ENCODE results near the gene AGXT2. TPM values are rescaled to one million over a fixed set of nuclear protein-coding genes. Genes with fewer than 3 reads are reported as not detected.

Gene AGXT2
- total RNA-seq, 1 experiment from 2014 or later, result not detected

DNA sequence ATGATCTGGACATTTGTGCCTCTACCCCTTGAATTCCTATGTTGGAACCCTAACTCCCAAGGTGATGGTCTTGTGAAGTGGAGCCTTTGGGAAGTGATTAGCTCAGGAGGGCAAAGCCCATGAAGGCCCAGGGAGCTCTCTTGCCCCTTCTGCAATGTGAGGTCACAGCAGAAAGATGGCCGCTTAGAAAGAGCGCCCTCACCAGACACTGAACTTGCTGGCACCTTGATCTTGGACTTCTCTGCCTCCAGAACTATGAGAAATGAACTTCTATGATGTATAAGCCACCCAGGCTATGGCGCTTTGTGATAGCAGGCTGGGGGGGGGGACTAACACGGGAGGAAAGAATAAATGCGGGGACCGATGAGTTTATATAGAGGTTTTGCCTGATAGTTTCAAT, 45.3 kb downstream of the AGXT2 start:
- TF ChIP-seq EZH2phosphoT487 (IDR thresholded peaks at IDR 0.05; ENCODE audit: borderline replicate concordance) (no peak), RAD21 (IDR thresholded peaks at IDR 0.05; ENCODE audit: low read depth) (no peak)
- TF ChIP-seq, protein P1, sequence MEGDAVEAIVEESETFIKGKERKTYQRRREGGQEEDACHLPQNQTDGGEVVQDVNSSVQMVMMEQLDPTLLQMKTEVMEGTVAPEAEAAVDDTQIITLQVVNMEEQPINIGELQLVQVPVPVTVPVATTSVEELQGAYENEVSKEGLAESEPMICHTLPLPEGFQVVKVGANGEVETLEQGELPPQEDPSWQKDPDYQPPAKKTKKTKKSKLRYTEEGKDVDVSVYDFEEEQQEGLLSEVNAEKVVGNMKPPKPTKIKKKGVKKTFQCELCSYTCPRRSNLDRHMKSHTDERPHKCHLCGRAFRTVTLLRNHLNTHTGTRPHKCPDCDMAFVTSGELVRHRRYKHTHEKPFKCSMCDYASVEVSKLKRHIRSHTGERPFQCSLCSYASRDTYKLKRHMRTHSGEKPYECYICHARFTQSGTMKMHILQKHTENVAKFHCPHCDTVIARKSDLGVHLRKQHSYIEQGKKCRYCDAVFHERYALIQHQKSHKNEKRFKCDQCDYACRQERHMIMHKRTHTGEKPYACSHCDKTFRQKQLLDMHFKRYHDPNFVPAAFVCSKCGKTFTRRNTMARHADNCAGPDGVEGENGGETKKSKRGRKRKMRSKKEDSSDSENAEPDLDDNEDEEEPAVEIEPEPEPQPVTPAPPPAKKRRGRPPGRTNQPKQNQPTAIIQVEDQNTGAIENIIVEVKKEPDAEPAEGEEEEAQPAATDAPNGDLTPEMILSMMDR (IDR thresholded peaks at IDR 0.05 in 2 of 3, conservative IDR thresholded peaks at IDR 0.05 in 1 of 3; ENCODE audit: borderline replicate concordance in 1 of 3, insufficient read depth in 1 of 3, low read depth in 2 of 3, low read length in 2 of 3), result 0 out of 6 replicates have a peak, but pooled peaks of 1 of the 3 experiments have one; percentile 14
- ChIA-PET POLR2A (no interaction called here), CTCF (interaction anchor here (1.0 to 2.4 kb wide), 3 partner anchors 9 to 528 kb away, joined by 3 to 18 read pairs (median 7); no protein-coding TSS in a partner anchor), RAD21 (ENCODE audit: low non-redundant PET in 1 of 2, low total read pairs in 2 of 2, uncharacterized antibody in 2 of 2, unreplicated experiment in 2 of 2) (no interaction called here)
- no TSS peak for BruUV-seq (replicated peaks)
- ATAC-seq (no peak), DNase-seq (ENCODE audit: low read depth, low spot score) (no peak)
- Histone ChIP-seq H3K27me3 (ENCODE audit: insufficient read depth, low read length) (0 out of 2 replicates have a peak, but pooled peaks cover 13% of the 10 kb centered on the region), H3K36me3 (ENCODE audit: control insufficient read depth in 1 of 2, insufficient read depth in 2 of 2, low read length in 2 of 2) (no peaks in the 10 kb centered on the region), H3K4me2 (ENCODE audit: low read length) (no peak overlapping the region), H2AFZ (ENCODE audit: low read depth, low read length, poor library complexity, severe bottlenecking) (no peak overlapping the region), H3K9me3 (ENCODE audit: control insufficient read depth in 1 of 2, insufficient read depth in 1 of 2, low read depth in 1 of 2, low read length in 2 of 2) (no peaks in the 10 kb centered on the region), H3K9ac (ENCODE audit: low read length) (no peak overlapping the region), H3K79me2 (ENCODE audit: insufficient read depth, low read length) (no peaks in the 10 kb centered on the region), H3K27ac (ENCODE audit: low read depth, low read length) (no peak overlapping the region), H4K20me1 (ENCODE audit: insufficient read depth) (no peaks in the 10 kb centered on the region), H3K9me2 (ENCODE audit: insufficient read depth) (no peaks in the 10 kb centered on the region), H3K4me1 (ENCODE audit: control insufficient read depth in 1 of 2, insufficient read depth in 2 of 2, low read length in 2 of 2) (no peaks in the 10 kb centered on the region; a peak in 1 of 4 replicates), H3K4me3 (replicated peaks in 1 of 2; ENCODE audit: low read depth in 1 of 2, low read length in 2 of 2) (no peak overlapping the region)
- intact Hi-C loops (cut with micrococcal nuclease), result loop anchor here (2.0 kb wide), 1 partner anchor 44 kb away; no protein-coding TSS in a partner anchor

DNA sequence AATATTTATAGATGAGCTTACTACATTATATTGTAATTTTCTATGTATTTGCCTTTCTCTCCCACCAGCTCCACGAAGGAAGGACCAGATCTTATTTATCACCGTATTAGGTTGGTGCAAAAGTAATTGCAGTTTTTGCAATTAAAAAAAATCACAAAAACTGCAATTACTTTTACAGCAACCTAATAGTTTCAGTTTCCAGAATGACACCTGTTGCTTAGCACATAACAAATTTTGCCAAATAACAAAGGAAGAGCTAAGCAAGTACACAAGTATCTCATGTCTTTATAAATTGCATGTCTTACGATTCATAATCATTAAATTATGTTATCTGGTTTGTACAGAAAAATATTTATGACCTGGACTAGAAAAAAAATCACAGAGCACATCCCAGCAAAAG, 45.9 kb downstream of the AGXT2 start:
- intact Hi-C loops (cut with micrococcal nuclease), result loop anchor here (2.0 kb wide), 1 partner anchor 43 kb away; no protein-coding TSS in a partner anchor
- no TSS peak for BruUV-seq (replicated peaks)
- Histone ChIP-seq H3K36me3 (ENCODE audit: control insufficient read depth in 1 of 2, insufficient read depth in 2 of 2, low read length in 2 of 2) (no peaks in the 10 kb centered on the region), H2AFZ (ENCODE audit: low read depth, low read length, poor library complexity, severe bottlenecking) (no peak overlapping the region), H3K9me2 (ENCODE audit: insufficient read depth) (no peaks in the 10 kb centered on the region), H3K4me1 (ENCODE audit: control insufficient read depth in 1 of 2, insufficient read depth in 2 of 2, low read length in 2 of 2) (no peaks in the 10 kb centered on the region; a peak in 1 of 4 replicates), H3K9ac (ENCODE audit: low read length) (no peak overlapping the region), H4K20me1 (ENCODE audit: insufficient read depth) (no peaks in the 10 kb centered on the region), H3K27me3 (ENCODE audit: insufficient read depth, low read length) (0 out of 2 replicates have a peak, but pooled peaks cover 13% of the 10 kb centered on the region), H3K27ac (ENCODE audit: low read depth, low read length) (no peak overlapping the region), H3K79me2 (ENCODE audit: insufficient read depth, low read length) (no peaks in the 10 kb centered on the region), H3K4me2 (ENCODE audit: low read length) (no peak overlapping the region), H3K9me3 (ENCODE audit: control insufficient read depth in 1 of 2, insufficient read depth in 1 of 2, low read depth in 1 of 2, low read length in 2 of 2) (no peaks in the 10 kb centered on the region), H3K4me3 (replicated peaks in 1 of 2; ENCODE audit: low read depth in 1 of 2, low read length in 2 of 2) (no peak overlapping the region)
- ATAC-seq (no peak), DNase-seq (ENCODE audit: low read depth, low spot score) (no peak)
- ChIA-PET POLR2A (no interaction called here), RAD21 (ENCODE audit: low non-redundant PET in 1 of 2, low total read pairs in 2 of 2, uncharacterized antibody in 2 of 2, unreplicated experiment in 2 of 2) (no interaction called here), CTCF (interaction anchor here (1.0 kb wide), 2 partner anchors 9 to 527 kb away, joined by 3 read pairs; no protein-coding TSS in a partner anchor)
- no peak for TF ChIP-seq EZH2 (IDR thresholded peaks at IDR 0.05)
- TF ChIP-seq, protein P1 (IDR thresholded peaks at IDR 0.05 in 2 of 3, conservative IDR thresholded peaks at IDR 0.05 in 1 of 3; ENCODE audit: borderline replicate concordance in 1 of 3, insufficient read depth in 1 of 3, low read depth in 2 of 3, low read length in 2 of 3), result no peak
- TF ChIP-seq SRF (IDR thresholded peaks at IDR 0.05; ENCODE audit: low read depth), result no peak
- no peak for TF ChIP-seq CBX3 (IDR thresholded peaks at IDR 0.05; ENCODE audit: low read depth)
- TF ChIP-seq ZNF274 (IDR thresholded peaks at IDR 0.05; ENCODE audit: low read depth, low read length), result no peak
- TF ChIP-seq, protein P2, sequence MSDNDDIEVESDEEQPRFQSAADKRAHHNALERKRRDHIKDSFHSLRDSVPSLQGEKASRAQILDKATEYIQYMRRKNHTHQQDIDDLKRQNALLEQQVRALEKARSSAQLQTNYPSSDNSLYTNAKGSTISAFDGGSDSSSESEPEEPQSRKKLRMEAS (IDR thresholded peaks at IDR 0.05), result no peak
- TF ChIP-seq EGR1 (IDR thresholded peaks at IDR 0.05; ENCODE audit: low read depth), result no peak
- TF ChIP-seq CEBPB (IDR thresholded peaks at IDR 0.05; ENCODE audit: low read depth), result no peak

All from HCT116 (cell line).